Esophagus muscularis mucosa (tissue), 3 donors: ENCODE results near the gene AXL.

Experiments
- POLR2AphosphoS5 ChIP-seq, 2 donors: sonication (generic); formaldehyde crosslinking; IDR thresholded peaks; one replicate each; pipeline ENCODE4 v1.6.1; 2017; ENCODE audit warnings: antibody characterized with exemption in 2 of 2
- TF ChIP-seq, protein P1 (sequence below), 3 experiments: fragments of 200-600 bp in 2 of 3; fragments of 450-650 bp in 1 of 3; sonication (generic) in 2 of 3; IDR thresholded peaks; one replicate each; pipeline ENCODE4 v1.5.1; 2017 to 2019; ENCODE audit warnings: antibody characterized with exemption in 3 of 3, mild to moderate bottlenecking in 2 of 3, moderate library complexity in 1 of 3

DNA sequence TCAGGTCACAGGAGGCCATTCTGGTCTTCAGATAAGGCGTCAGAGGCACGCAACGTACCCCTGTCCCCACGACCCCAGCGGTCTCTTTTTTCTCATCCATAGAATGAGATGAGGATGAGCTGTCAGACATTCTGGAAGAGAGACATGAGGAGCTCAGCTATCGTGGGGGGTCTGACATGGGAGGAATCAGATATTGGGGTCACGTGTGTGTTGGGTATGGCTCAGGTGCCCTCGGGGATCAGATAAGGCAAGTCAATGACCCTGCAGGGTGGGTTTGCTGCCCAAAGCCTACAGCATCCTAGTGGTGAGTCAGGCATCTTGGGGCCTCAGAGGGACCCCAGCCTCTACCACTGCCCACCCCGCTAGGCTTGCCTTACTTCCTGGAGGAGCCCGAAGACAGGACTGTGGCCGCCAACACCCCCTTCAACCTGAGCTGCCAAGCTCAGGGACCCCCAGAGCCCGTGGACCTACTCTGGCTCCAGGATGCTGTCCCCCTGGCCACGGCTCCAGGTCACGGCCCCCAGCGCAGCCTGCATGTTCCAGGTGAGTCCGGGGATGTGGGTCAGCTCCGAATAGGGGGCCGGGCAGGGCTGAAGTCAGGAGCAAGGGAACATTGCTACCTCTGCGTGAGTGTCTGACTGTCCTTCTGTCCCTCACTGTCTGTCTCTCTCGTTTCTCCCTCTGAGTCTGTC lies 2.6 kb downstream of the AXL start:
- no peak for TF ChIP-seq POLR2AphosphoS5 (IDR thresholded peaks at IDR 0.05)
- TF ChIP-seq, protein P1, sequence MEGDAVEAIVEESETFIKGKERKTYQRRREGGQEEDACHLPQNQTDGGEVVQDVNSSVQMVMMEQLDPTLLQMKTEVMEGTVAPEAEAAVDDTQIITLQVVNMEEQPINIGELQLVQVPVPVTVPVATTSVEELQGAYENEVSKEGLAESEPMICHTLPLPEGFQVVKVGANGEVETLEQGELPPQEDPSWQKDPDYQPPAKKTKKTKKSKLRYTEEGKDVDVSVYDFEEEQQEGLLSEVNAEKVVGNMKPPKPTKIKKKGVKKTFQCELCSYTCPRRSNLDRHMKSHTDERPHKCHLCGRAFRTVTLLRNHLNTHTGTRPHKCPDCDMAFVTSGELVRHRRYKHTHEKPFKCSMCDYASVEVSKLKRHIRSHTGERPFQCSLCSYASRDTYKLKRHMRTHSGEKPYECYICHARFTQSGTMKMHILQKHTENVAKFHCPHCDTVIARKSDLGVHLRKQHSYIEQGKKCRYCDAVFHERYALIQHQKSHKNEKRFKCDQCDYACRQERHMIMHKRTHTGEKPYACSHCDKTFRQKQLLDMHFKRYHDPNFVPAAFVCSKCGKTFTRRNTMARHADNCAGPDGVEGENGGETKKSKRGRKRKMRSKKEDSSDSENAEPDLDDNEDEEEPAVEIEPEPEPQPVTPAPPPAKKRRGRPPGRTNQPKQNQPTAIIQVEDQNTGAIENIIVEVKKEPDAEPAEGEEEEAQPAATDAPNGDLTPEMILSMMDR (IDR thresholded peaks at IDR 0.05), result no peak
